H9 (cell line): ENCODE results near the gene DCTPP1. TPM values are rescaled to one million over a fixed set of nuclear protein-coding genes. Genes with fewer than 3 reads are reported as not detected.

Source experiments
- DNase-seq: peaks from one replicate; pipeline ENCODE4 v3.0.0-alpha.2; 2017
- H2AFZ ChIP-seq: one replicate; pipeline ENCODE4 v1.6.1; 2013; ENCODE audit warnings: mild to moderate bottlenecking, low read length, control low read depth, moderate library complexity
- H2AK5ac ChIP-seq: 2 replicates; pipeline ENCODE4 v1.6.1; 2013; ENCODE audit warnings: low read length, control low read depth, mixed read lengths; ENCODE audit not compliant: insufficient read length
- H2BK120ac ChIP-seq: one replicate; pipeline ENCODE4 v1.6.1; 2013; ENCODE audit warnings: low read depth, mild to moderate bottlenecking, low read length, control low read depth, inconsistent platforms; ENCODE audit not compliant: poor library complexity, severe bottlenecking
- H2BK12ac ChIP-seq: 2 replicates; pipeline ENCODE4 v1.6.1; 2013; ENCODE audit warnings: low read length, control low read depth, mixed read lengths, low read depth; ENCODE audit not compliant: insufficient read length
- H2BK15ac ChIP-seq: 2 replicates; pipeline ENCODE4 v1.6.1; 2013; ENCODE audit warnings: low read depth, low read length, control low read depth
- H2BK20ac ChIP-seq: one replicate; pipeline ENCODE4 v1.6.1; 2013; ENCODE audit warnings: low read depth, mild to moderate bottlenecking, low read length, control low read depth, inconsistent platforms; ENCODE audit not compliant: poor library complexity, severe bottlenecking
- H2BK5ac ChIP-seq: 2 replicates; pipeline ENCODE4 v1.6.1; 2013; ENCODE audit warnings: low read length, control low read depth, mixed read lengths; ENCODE audit not compliant: insufficient read length
- H3K14ac ChIP-seq: 2 replicates; pipeline ENCODE4 v1.6.1; 2013; ENCODE audit warnings: low read length, control low read depth; ENCODE audit not compliant: insufficient read depth
- H3K18ac ChIP-seq: 2 replicates; pipeline ENCODE4 v1.6.1; 2013; ENCODE audit warnings: low read depth, mild to moderate bottlenecking, mixed read lengths, low read length, control low read depth; ENCODE audit not compliant: insufficient read length
- H3K23ac ChIP-seq: 2 replicates; pipeline ENCODE4 v1.6.1; 2013; ENCODE audit warnings: low read length, control low read depth, mixed read lengths, low read depth; ENCODE audit not compliant: insufficient read length
- H3K23me2 ChIP-seq: 2 replicates; pipeline ENCODE4 v1.6.1; 2013; ENCODE audit warnings: low read depth, mild to moderate bottlenecking, mixed read lengths, low read length, control low read depth; ENCODE audit not compliant: insufficient read length, poor library complexity, severe bottlenecking
- H3K27ac ChIP-seq: 2 replicates; pipeline ENCODE4 v1.5.1; 2013; ENCODE audit warnings: low read length, control low read depth, mixed read lengths, low read depth; ENCODE audit not compliant: insufficient read length
- H3K27me3 ChIP-seq: 2 replicates; pipeline ENCODE4 v1.6.1; 2013; ENCODE audit warnings: low read length, control low read depth, inconsistent platforms; ENCODE audit not compliant: insufficient read depth
- H3K4ac ChIP-seq: 2 replicates; pipeline ENCODE4 v1.6.1; 2013; ENCODE audit warnings: low read depth, mild to moderate bottlenecking, control low read depth, inconsistent platforms, low read length, moderate library complexity
- H3K4me1 ChIP-seq: 2 replicates; pipeline ENCODE4 v1.6.1; 2013; ENCODE audit warnings: low read length, control low read depth, inconsistent platforms; ENCODE audit not compliant: insufficient read depth
- H3K4me2 ChIP-seq: 2 replicates; pipeline ENCODE4 v1.6.1; 2013; ENCODE audit warnings: low read length, control low read depth, mixed read lengths; ENCODE audit not compliant: insufficient read length, insufficient read depth
- H3K56ac ChIP-seq: 2 replicates; pipeline ENCODE4 v1.6.1; 2013; ENCODE audit warnings: low read depth, mild to moderate bottlenecking, mixed read lengths, low read length, control low read depth; ENCODE audit not compliant: insufficient read length
- H3K79me1 ChIP-seq: 2 replicates; pipeline ENCODE4 v1.6.1; 2013; ENCODE audit warnings: low read depth, mild to moderate bottlenecking, moderate library complexity, low read length, control low read depth, inconsistent platforms; ENCODE audit not compliant: insufficient read depth, poor library complexity, severe bottlenecking
- H3K79me2 ChIP-seq: 2 replicates; pipeline ENCODE4 v1.6.1; 2013; ENCODE audit warnings: low read length, control low read depth, inconsistent platforms; ENCODE audit not compliant: insufficient read depth
- H3K9ac ChIP-seq: 2 replicates; pipeline ENCODE4 v1.6.1; 2013; ENCODE audit warnings: low read length, control low read depth, mixed read lengths; ENCODE audit not compliant: insufficient read length; ENCODE audit errors: extremely low read depth
- H3K9me3 ChIP-seq: one replicate; pipeline ENCODE4 v1.6.1; 2013; ENCODE audit warnings: low read depth, low read length, inconsistent platforms; ENCODE audit not compliant: control insufficient read depth
- H3T11ph ChIP-seq: one replicate; pipeline ENCODE4 v1.6.1; 2013; ENCODE audit warnings: mild to moderate bottlenecking, low read length, control low read depth, inconsistent platforms
- H4K20me1 ChIP-seq: one replicate; pipeline ENCODE4 v1.6.1; 2013; ENCODE audit not compliant: control insufficient read depth, insufficient read length, insufficient read depth
- H4K5ac ChIP-seq: 2 replicates; pipeline ENCODE4 v1.6.1; 2013; ENCODE audit warnings: low read depth, mild to moderate bottlenecking, mixed read lengths, low read length, control low read depth; ENCODE audit not compliant: insufficient read length
- H4K8ac ChIP-seq: replicated peaks from 2 replicates; pipeline ENCODE4 v1.6.1; 2013; ENCODE audit warnings: low read length, control low read depth, mixed read lengths, low read depth; ENCODE audit not compliant: insufficient read length
- H4K91ac ChIP-seq: 2 replicates; pipeline ENCODE4 v1.6.1; 2013; ENCODE audit warnings: low read depth, mild to moderate bottlenecking, moderate library complexity, mixed read lengths, low read length, control low read depth; ENCODE audit not compliant: insufficient read length
- H3K27ac Mint-ChIP-seq, 3 experiments: 2 replicates in 2 of 3; 3 replicates in 1 of 3; pipeline ENCODE4 v1.8.0; 2020 to 2021; ENCODE audit warnings: mixed read lengths in 3 of 3, mild to moderate bottlenecking in 1 of 3, moderate library complexity in 1 of 3
- H3K27me3 Mint-ChIP-seq: 2 replicates; pipeline ENCODE4 v1.8.0; 2021; ENCODE audit warnings: low read depth, mild to moderate bottlenecking, moderate library complexity, mixed read lengths
- H3K36me3 Mint-ChIP-seq, 3 experiments: 2 replicates in 2 of 3; 3 replicates in 1 of 3; pipeline ENCODE4 v1.8.0; 2020 to 2021; ENCODE audit warnings: low read depth in 3 of 3, mixed read lengths in 3 of 3; ENCODE audit not compliant: insufficient read depth in 1 of 3
- H3K4me1 Mint-ChIP-seq, 2 experiments: 2 replicates each; pipeline ENCODE4 v1.8.0; 2020; ENCODE audit warnings: mixed read lengths in 2 of 2
- H3K4me3 Mint-ChIP-seq, 2 experiments: 2 replicates in 1 of 2; 3 replicates in 1 of 2; pipeline ENCODE4 v1.8.0; 2020 to 2021; ENCODE audit warnings: mild to moderate bottlenecking in 2 of 2, mixed read lengths in 2 of 2, moderate library complexity in 1 of 2
- H3K9me3 Mint-ChIP-seq, 2 experiments: 2 replicates in 1 of 2; 3 replicates in 1 of 2; pipeline ENCODE4 v1.8.0; 2020; ENCODE audit warnings: mild to moderate bottlenecking in 2 of 2, mixed read lengths in 2 of 2, moderate library complexity in 1 of 2
- WGBS: extraction: QIAGEN DNeasy Blood & Tissue Kit; methylation state at CpG from one replicate; pipeline ENCODE4 v1.1.7; 2013; ENCODE audit warnings: missing lambda C conversion rate, low lambda C conversion rate, mixed read lengths; ENCODE audit not compliant: insufficient read length; ENCODE audit errors: extremely low coverage; 5-methylcytosine and 5-hydroxymethylcytosine counted together
- total RNA-seq: library from RNA; stranded (reverse); gene quantifications from 2 replicates; pipeline ENCODE4 v1.2.1, GENCODE V29; 2021
- TF ChIP-seq, protein P1 (sequence below): fragments of 200-600 bp; sonication (generic); conservative IDR thresholded peaks from 3 replicates; pipeline ENCODE4 v1.8.0; 2021; ENCODE audit warnings: antibody characterized with exemption, mild to moderate bottlenecking

The DCTPP1 gene
- total RNA-seq, 1 experiment from 2014 or later, result 78.3 TPM

DNA sequence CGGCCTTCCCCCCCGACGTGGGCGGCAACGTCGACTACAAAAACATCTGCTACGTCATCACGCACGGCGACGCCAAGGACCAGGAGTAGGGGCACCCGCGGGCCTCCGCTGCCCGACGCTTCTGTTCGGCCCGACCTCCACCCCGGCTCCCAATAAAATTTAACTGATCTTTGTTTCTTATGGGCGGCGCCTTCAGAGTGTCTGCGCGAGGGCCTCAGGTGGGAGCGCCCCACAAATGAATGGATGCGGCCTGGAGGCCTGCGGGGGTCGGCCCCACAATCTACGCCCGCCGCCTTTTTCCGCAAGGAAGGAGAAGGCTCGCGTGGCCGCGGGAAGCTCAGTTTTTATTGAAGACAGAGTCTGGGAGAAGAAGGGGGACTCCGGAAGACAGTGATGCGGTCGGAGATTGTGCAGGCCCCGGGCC, 52.0 kb downstream of the DCTPP1 start:
- Histone ChIP-seq H3T11ph (no peak overlapping the region), H3K79me1 (no peaks in the 10 kb centered on the region), H3K4me2 (peak overlapping the region; percentile 55), H3K14ac (peak overlapping the region; percentile 80; the same call in 1 of the 2 replicates), H3K27ac (peak overlapping the region; percentile 77), H4K5ac (no peak overlapping the region), H2AK5ac (no peak overlapping the region), H2BK120ac (peak overlapping the region; percentile 67), H2BK5ac (no peak overlapping the region), H3K9ac (no peak overlapping the region), H3K27me3 (no peaks in the 10 kb centered on the region), H3K9me3 (no peaks in the 10 kb centered on the region), H4K91ac (no peak overlapping the region), H3K4me1 (no peaks in the 10 kb centered on the region; the same call in 1 of the 2 replicates), H3K23me2 (peaks cover 13% of the 10 kb centered on the region), H2AFZ (no peak overlapping the region), H4K8ac (no peak overlapping the region), H2BK12ac (no peak overlapping the region), H3K23ac (no peak overlapping the region), H3K4ac (no peak overlapping the region; the same call in 1 of the 2 replicates), H2BK15ac (no peak overlapping the region), H3K18ac (peak overlapping the region; percentile 81), H3K56ac (no peak overlapping the region), H3K79me2 (no peaks in the 10 kb centered on the region), H2BK20ac (no peak overlapping the region), H4K20me1 (no peaks in the 10 kb centered on the region)
- Mint-ChIP-seq H3K9me3 (peaks cover 0 to 2% of the 10 kb centered on the region in 2 experiments; a peak in 2 of 5 replicates), H3K4me1 (peaks cover 20 to 40% of the 10 kb centered on the region in 2 experiments), H3K36me3 (peaks cover 2 to 4% (median 2%) of the 10 kb centered on the region in 3 experiments; a peak in 4 of 7 replicates), H3K4me3 (peak overlapping the region; percentile 87 to 95), H3K27me3 (no peaks in the 10 kb centered on the region), H3K27ac (peak overlapping the region; percentile 97 to 100 (median 99))
- DNase-seq, result peak; percentile 93
- WGBS, result no CpG with 5 or more reads among the region's 39 CpGs
- TF ChIP-seq, protein P1, sequence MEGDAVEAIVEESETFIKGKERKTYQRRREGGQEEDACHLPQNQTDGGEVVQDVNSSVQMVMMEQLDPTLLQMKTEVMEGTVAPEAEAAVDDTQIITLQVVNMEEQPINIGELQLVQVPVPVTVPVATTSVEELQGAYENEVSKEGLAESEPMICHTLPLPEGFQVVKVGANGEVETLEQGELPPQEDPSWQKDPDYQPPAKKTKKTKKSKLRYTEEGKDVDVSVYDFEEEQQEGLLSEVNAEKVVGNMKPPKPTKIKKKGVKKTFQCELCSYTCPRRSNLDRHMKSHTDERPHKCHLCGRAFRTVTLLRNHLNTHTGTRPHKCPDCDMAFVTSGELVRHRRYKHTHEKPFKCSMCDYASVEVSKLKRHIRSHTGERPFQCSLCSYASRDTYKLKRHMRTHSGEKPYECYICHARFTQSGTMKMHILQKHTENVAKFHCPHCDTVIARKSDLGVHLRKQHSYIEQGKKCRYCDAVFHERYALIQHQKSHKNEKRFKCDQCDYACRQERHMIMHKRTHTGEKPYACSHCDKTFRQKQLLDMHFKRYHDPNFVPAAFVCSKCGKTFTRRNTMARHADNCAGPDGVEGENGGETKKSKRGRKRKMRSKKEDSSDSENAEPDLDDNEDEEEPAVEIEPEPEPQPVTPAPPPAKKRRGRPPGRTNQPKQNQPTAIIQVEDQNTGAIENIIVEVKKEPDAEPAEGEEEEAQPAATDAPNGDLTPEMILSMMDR, result no peak
